Head of caudate nucleus (tissue), 42 donors: ENCODE measurements around the gene HOXA9.

ENCODE experiments used
- DNase-seq, 42 donors: peaks; one replicate each; pipeline versions ENCODE4 v3.0.0 to v3.0.0-alpha.2; 2020 to 2021; ENCODE audit warnings: mixed read lengths in 7 of 42
- intact Hi-C: fragments of 100-400 bp; cut with DNase I; formaldehyde crosslinking; loops from one replicate; pipeline ENCODE4 v1.15.0; 2022

Gene HOXA9

DNA sequence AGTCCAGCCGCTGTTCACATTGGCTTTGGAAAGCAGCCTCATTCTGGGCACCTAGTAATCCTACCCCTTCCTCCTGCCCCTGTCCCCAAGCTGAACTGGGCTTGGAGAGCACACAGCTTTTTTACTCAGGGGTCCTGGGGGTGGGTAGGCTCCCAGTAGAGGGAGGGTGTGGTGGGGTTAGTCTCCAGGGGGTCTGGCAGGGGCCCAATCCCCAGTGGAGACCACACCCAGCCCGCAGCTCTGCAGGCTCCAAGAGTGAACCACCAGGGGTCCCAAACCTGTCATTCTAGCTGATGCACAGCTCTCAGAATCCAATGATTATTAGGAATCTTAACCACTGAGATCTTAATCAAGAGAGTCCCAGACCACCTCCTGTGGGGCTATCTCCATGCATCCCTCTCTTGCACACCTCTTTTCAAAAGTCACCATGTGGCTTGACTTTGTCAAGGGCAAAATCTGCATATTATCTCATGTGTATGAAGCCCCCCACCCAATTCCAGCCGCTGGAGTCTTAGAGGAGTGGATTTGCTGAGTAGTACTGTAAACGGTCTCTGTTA lies 17.0 kb upstream of the HOXA9 start:
- intact Hi-C loops = no loop called here
- DNase-seq = peak in 6 of 42 donors; percentile 1 to 11 (median 6)

GRCh38 chr7:27181795-27182275 lies 16.5 kb upstream of the HOXA9 start:
- peak in 2 of 42 donors; percentile 2 to 6 for DNase-seq
- intact Hi-C loops = no loop called here

GRCh38 chr7:27180431-27181420 lies 15.4 kb upstream of the HOXA9 start:
- peak in 3 of 42 donors; percentile 3 to 17 (median 13) for DNase-seq
- intact Hi-C loops = no loop called here

DNA sequence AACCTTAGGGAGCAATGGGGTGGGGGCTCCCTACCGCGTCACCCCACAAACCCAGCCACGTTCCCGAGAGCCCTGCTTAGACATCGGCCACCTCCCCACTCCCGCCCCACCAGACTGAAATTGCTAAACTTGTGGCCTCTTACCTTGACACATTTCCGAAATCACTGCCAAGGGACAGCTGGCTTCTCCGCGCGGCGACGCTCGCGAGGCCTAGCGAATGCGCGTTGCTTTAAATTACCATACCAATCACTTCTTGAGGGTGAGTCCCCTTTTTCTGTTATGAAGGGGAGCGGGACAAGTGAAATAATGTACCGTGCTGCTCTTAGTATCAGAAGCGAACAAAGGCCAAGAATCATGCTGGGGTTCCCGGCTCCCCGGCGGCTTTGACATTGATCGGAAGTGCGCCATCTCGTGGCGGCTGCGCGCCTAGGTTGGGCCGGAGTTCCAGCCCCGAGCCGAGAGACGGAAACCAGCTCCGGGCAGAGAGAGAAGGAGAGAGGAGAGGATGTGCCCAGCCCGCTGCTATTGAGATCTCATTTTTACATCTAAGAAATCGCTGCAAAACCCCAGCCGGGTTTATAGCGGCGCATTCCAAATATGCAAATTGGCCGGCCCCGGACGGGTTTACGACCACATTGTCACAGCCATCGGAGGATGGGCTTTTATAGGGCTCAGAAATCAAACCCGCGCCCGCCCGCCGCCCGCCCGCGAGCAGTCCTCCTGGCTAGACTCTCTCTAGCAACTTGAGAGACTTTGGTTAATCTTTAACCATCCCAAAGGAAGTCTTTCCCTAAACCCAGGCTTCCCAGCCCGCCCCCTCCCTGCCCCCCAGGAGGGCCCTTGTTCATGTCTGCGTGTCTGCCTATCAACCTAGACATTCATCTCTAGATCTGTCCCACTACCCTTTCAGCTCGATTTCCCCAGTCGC lies 14.4 kb upstream of the HOXA9 start:
- intact Hi-C loops = no loop called here
- DNase-seq = peak in 21 of 42 donors; percentile 3 to 68 (median 38)

DNA sequence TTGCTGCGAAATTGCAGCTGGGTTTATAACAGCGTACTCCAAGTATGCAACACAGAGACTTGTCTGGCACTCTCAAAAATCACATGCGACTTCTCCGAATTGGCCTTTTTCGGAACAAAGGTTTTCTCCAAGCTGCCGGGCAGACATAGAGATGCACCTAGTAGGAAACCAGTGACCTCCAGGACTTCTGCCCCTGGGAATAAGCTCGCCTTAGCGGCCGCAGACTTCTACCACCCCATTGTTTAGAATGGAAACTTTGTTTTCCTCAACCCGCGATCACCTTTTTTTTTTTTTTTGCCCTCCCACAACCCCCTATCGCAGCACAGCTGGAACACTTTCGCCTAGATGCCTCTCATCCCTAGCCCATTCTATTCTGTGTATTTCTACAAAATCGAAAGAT lies 13.7 kb upstream of the HOXA9 start:
- intact Hi-C loops = no loop called here
- peak in 1 of 42 donors; percentile 2 for DNase-seq

DNA sequence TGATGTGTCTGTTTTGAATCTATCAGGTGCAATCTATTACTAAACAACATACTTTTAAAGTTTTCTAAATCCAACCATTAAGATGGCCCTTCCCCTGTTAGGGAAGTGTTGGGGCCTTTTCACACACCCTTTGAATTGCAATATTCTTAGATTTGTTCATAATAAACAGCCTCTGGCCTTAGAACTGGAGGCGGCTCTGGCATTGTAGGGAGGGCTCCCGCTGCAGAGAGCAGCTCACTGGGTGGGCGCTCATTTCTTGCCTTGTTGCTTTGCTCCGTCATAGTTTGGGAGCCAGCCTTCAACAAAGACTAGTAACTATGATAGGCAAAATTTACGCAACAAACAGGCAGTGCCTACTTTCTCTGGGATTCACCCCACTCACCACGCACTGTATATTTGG lies 13.0 kb upstream of the HOXA9 start:
- intact Hi-C loops = no loop called here
- peak in 1 of 42 donors; percentile 6 for DNase-seq

GRCh38 chr7:27177795-27178320 lies 12.5 kb upstream of the HOXA9 start:
- DNase-seq = no peak
- intact Hi-C loops = no loop called here

- intact Hi-C loops = no loop called here
- peak in 3 of 42 donors; percentile 2 to 12 (median 9) for DNase-seq
Measured at GRCh38 chr7:27176962-27177794, 11.8 kb upstream of the HOXA9 start.

GRCh38 chr7:27176524-27176845 lies 11.1 kb upstream of the HOXA9 start:
- intact Hi-C loops = no loop called here
- peak in 3 of 42 donors; percentile 3 to 9 (median 8) for DNase-seq

GRCh38 chr7:27175626-27176523 lies 10.5 kb upstream of the HOXA9 start:
- DNase-seq = peak in 6 of 42 donors; percentile 2 to 18 (median 10)
- intact Hi-C loops = no loop called here

- intact Hi-C loops = no loop called here
- peak in 4 of 42 donors; percentile 4 to 20 (median 6) for DNase-seq
Measured at GRCh38 chr7:27174874-27175625, 9.7 kb upstream of the HOXA9 start.

- intact Hi-C loops = no loop called here
- DNase-seq = peak in 7 of 42 donors; percentile 3 to 15 (median 8)
Measured at GRCh38 chr7:27173956-27174873, 8.9 kb upstream of the HOXA9 start, which contains the start of gene HOXA10. TSS of gene HOXA10 (minus strand) at chr7:27174320. CDS start at chr7:27174306, 14 bp downstream.

- intact Hi-C loops = no loop called here
- peak in 7 of 42 donors; percentile 4 to 28 (median 14) for DNase-seq
Measured at GRCh38 chr7:27173511-27173955, 8.2 kb upstream of the HOXA9 start.

DNA sequence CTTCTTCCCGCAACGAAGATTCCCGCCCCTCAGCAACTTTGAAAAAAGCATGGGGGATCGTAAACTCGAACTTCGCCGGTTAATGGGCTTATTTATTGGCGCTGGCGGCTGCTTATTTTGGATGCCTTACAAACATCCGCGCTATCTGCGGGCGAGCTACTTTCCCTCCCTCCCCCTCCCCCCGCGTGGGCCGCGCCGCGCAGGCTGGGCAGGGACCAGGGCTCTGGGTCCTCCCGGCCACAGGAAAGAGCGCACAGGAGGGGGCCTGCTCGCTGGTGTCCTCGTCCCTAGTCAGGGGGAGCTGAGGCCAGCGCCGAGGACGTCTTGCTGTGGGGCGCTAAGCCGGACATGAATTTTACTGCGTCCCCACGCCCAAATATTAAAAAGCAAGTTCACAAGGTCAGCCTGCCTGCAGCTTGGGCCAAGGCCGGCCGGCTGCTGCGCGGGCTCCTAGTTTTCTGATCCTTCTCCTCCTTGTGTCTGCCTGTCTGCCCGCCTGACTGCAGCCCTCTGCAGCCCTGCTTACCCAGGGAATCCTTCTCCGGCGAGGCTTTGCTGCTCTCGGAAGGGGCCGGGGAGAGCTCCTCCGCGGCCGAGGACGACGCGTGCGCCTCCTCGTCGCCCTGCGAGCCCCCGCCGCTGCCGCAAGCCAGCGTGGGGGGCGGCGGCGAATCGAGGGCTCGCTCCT lies 7.6 kb upstream of the HOXA9 start:
- intact Hi-C loops = no loop called here
- peak in 7 of 42 donors; percentile 5 to 29 (median 12) for DNase-seq
